ENCODE measurements around the gene NBEAL2. TPM values are rescaled to one million over a fixed set of nuclear protein-coding genes. Genes with fewer than 3 reads are reported as not detected.

The NBEAL2 gene
- total RNA-seq, 1 experiment from 2014 or later: 2.0 TPM

- peaks cover 19% of the 10 kb centered on the region for H3K4me1 ChIP-seq (replicated peaks)
- H3K4me3 ChIP-seq: no peak overlapping the region
- H3K9me3 ChIP-seq (replicated peaks): no peaks in the 10 kb centered on the region
- no peak for DNase-seq (ENCODE audit: low read depth in 1 of 2, low spot score in 2 of 2)
- H3K27ac ChIP-seq: no peak overlapping the region
- H3K36me3 ChIP-seq: no peaks in the 10 kb centered on the region
- no peaks in the 10 kb centered on the region for H3K27me3 ChIP-seq (replicated peaks)
Observed at GRCh38 chr3:46981932-46982471, 2.5 kb downstream of the NBEAL2 start.

DNA sequence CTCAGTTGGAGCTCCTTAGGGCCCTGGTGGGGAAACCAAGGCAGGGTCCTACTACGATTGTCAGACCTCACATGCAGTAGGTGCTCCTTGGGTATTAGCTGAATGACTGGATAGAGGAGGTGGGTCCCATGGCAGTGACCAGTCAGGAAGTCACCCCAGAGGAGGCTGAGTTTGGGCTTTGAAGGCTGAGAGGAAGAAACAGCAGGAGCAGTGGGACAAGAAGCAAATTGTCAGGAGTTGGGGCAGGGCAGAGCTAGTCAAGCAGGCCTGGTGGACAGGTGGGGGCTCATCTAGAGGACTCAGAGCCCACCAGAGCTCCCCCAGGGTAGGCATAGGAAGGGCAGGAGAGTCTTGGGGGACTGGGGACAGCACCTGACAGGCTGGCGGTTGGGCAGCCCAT lies 3.1 kb downstream of the NBEAL2 start:
- H3K4me1 ChIP-seq (replicated peaks): peaks cover 14% of the 10 kb centered on the region
- no peaks in the 10 kb centered on the region for H3K36me3 ChIP-seq
- H3K27ac ChIP-seq: no peak overlapping the region
- DNase-seq (ENCODE audit: low read depth in 1 of 2, low spot score in 2 of 2): no peak
- no peaks in the 10 kb centered on the region for H3K9me3 ChIP-seq (replicated peaks)
- H3K4me3 ChIP-seq: no peak overlapping the region
- H3K27me3 ChIP-seq (replicated peaks): no peaks in the 10 kb centered on the region

DNA sequence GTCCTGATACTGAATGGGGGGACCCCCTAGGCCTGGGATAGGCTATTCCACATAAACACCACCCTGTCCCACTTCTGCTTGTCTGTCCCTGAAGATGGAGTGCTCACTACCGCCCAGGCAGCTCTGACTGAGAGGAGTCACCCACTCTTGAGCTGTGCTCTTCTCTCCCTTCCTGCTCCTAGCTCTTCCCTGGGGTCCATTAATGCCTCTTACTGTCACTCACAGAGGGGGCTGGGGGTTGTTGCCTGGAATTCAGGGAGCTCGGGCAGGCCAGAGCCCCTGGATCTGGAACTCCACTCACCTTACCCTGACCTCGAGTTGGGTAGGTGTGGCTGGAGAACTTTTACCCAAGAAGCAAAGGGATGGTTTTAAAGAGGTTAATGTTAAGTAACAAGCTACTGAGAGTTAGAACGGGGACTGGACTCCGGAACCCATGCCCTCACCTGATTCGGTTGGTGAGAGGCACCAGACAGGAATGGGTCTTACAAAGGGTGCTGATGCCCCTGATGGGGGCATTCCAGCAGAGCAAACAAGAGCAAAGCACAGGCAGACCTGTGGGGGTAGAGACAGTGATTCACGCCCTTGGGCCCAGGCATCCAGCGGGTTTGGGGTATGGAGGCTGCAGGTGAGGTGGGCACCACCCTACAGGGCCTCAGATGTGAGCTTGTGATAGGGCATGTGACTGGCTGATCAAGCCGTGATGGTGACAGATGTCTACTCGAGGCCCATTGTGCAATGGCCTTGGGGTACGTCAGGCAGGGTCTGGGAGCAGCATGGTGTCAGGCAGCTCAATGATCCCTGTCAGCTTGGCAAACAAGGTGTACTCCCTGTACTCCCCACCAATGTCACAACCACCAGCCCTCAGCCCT lies 5.4 kb downstream of the NBEAL2 start:
- Histone ChIP-seq H3K4me3 (no peak overlapping the region), H3K27ac (no peak overlapping the region), H3K27me3 (replicated peaks) (no peaks in the 10 kb centered on the region), H3K36me3 (no peaks in the 10 kb centered on the region), H3K9me3 (replicated peaks) (no peaks in the 10 kb centered on the region), H3K4me1 (replicated peaks) (peaks cover 4% of the 10 kb centered on the region)
- no peak for DNase-seq (ENCODE audit: low read depth in 1 of 2, low spot score in 2 of 2)

GRCh38 chr3:46985588-46985987 lies 6.1 kb downstream of the NBEAL2 start:
- H3K4me1 ChIP-seq (replicated peaks): no peaks in the 10 kb centered on the region
- DNase-seq (ENCODE audit: low read depth in 1 of 2, low spot score in 2 of 2): no peak
- no peaks in the 10 kb centered on the region for H3K27me3 ChIP-seq (replicated peaks)
- H3K27ac ChIP-seq: no peak overlapping the region
- no peak overlapping the region for H3K4me3 ChIP-seq
- no peaks in the 10 kb centered on the region for H3K9me3 ChIP-seq (replicated peaks)
- no peaks in the 10 kb centered on the region for H3K36me3 ChIP-seq

DNA sequence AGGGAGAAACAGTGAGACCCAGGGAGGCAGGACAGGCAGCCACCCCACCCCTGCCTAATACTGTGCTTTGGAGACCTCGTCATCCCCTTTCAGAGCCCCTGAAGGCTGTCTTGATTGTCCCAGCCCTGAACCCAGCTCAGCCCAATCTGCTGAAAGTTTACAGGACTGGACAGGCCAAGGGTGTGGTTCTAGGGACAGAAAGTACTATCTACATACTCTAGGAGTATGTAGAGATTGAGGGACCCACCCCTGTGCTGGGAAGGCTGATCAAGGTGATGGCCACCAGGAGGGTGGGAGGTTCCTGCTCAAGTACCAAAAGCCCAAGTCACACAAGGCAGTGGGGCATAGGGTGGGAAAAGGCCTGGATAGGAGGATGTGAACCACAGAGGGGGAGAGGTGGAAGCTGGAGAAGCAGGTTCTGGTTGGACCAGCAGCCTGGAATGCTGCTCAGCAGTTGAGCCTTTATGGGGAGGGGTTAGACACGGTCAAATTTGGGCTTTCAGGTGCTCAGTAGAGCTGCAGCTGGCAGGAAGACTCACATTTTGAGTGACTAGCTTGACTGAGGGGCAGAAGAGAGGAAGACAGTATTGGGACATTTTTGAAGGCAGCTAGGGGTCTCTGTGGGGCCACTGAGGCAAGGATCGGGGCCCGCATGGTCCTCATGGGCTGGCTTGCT lies 6.7 kb downstream of the NBEAL2 start:
- H3K9me3 ChIP-seq (replicated peaks): no peaks in the 10 kb centered on the region
- no peak for DNase-seq (ENCODE audit: low read depth in 1 of 2, low spot score in 2 of 2)
- no peaks in the 10 kb centered on the region for H3K27me3 ChIP-seq (replicated peaks)
- H3K4me3 ChIP-seq: no peak overlapping the region
- H3K4me1 ChIP-seq (replicated peaks): no peaks in the 10 kb centered on the region
- no peaks in the 10 kb centered on the region for H3K36me3 ChIP-seq
- H3K27ac ChIP-seq: no peak overlapping the region

DNA sequence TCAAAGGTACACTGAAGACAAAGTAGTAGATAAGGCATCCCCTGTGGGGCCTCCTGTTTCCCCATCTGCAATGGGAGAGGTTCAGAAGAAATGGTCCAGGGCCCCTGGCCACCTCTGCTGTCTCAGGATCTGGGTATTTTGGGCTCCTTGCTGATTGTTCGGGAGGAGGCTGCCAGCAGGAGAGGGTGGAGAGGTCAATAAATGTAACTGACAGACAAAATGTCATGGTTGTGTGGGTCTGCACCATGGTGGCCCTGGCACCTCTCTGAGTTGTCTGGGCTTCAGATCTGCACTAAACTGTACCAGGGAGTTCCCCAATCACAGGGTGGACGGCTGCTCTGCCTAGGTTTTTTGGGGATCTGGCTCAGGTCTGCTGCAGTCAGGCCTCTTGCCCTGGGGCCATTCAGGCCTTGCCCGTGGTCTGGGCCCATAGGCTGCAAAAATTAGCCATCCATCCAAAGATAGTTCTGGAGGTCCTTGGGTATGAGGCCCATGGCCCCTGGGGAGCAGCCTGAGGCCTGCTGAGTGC lies 7.4 kb downstream of the NBEAL2 start:
- H3K4me1 ChIP-seq (replicated peaks): no peaks in the 10 kb centered on the region
- H3K27me3 ChIP-seq (replicated peaks): no peaks in the 10 kb centered on the region
- H3K9me3 ChIP-seq (replicated peaks): no peaks in the 10 kb centered on the region
- H3K27ac ChIP-seq: no peak overlapping the region
- no peak overlapping the region for H3K4me3 ChIP-seq
- DNase-seq (ENCODE audit: low read depth in 1 of 2, low spot score in 2 of 2): no peak
- no peaks in the 10 kb centered on the region for H3K36me3 ChIP-seq

DNA sequence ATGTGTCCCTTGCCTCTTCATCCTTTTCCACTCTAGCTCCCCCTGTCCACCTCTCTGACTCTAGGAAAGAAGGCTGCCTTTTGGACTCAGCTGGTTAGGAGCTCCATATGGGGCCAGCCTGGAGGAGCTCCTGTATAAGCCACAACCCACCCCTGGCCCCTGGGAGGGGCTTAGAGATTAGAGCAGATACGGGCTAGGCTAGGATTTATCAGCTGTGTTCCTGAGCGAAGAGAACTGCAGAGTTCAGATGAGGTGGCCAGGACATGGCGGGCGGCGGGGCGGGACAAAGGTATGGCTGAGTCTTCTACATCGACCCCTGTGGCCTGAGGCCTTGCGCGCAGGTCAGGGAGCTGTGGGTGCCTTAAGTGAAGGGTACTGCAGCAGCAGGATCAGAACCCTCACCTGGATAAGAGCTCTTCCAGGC lies 7.9 kb downstream of the NBEAL2 start:
- H3K4me3 ChIP-seq: no peak overlapping the region
- H3K36me3 ChIP-seq: no peaks in the 10 kb centered on the region
- no peaks in the 10 kb centered on the region for H3K9me3 ChIP-seq (replicated peaks)
- no peaks in the 10 kb centered on the region for H3K4me1 ChIP-seq (replicated peaks)
- DNase-seq (ENCODE audit: low read depth in 1 of 2, low spot score in 2 of 2): no peak
- no peak overlapping the region for H3K27ac ChIP-seq
- no peaks in the 10 kb centered on the region for H3K27me3 ChIP-seq (replicated peaks)

DNA sequence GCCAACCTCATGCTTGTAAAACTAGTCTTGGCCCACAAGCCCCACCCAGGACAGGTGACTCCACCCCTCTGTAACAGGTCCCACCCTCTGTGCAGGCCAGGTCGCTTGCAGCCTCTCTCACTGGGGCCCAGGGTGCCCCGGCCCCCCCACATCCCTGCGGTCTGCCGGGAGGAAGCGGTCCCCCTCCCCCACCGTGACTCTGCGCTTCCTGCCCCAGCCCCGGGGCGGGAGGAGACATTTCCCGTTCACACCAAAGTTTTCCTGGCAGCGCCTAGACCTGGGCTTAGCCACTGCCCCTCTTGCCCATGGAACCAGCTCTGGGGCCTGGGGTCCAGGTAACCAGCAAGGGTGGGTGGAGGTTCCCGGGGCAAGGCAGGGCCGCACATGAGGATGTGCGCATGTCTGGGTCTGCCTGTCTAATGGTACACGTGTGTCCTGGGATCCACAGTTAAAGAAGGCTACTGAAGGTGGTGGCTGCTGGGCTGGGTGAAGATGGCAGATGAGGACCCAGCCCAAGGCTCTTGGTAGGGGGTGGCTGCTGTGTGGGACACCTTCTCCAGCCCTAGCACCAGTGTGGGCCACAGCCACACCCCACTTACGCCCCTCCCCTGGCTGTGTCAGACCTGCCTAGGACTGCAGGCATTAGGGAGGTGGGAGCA lies 8.4 kb downstream of the NBEAL2 start:
- no peak for DNase-seq (ENCODE audit: low read depth in 1 of 2, low spot score in 2 of 2)
- Histone ChIP-seq H3K4me1 (replicated peaks) (no peaks in the 10 kb centered on the region), H3K27ac (no peak overlapping the region), H3K36me3 (no peaks in the 10 kb centered on the region), H3K27me3 (replicated peaks) (no peaks in the 10 kb centered on the region), H3K9me3 (replicated peaks) (no peaks in the 10 kb centered on the region), H3K4me3 (no peak overlapping the region)

GRCh38 chr3:46988616-46989015 lies 9.2 kb downstream of the NBEAL2 start:
- Histone ChIP-seq H3K27me3 (replicated peaks) (no peaks in the 10 kb centered on the region), H3K36me3 (no peaks in the 10 kb centered on the region), H3K27ac (no peak overlapping the region), H3K4me1 (replicated peaks) (no peaks in the 10 kb centered on the region), H3K4me3 (no peak overlapping the region), H3K9me3 (replicated peaks) (no peaks in the 10 kb centered on the region)
- DNase-seq (ENCODE audit: low read depth in 1 of 2, low spot score in 2 of 2): no peak

DNA sequence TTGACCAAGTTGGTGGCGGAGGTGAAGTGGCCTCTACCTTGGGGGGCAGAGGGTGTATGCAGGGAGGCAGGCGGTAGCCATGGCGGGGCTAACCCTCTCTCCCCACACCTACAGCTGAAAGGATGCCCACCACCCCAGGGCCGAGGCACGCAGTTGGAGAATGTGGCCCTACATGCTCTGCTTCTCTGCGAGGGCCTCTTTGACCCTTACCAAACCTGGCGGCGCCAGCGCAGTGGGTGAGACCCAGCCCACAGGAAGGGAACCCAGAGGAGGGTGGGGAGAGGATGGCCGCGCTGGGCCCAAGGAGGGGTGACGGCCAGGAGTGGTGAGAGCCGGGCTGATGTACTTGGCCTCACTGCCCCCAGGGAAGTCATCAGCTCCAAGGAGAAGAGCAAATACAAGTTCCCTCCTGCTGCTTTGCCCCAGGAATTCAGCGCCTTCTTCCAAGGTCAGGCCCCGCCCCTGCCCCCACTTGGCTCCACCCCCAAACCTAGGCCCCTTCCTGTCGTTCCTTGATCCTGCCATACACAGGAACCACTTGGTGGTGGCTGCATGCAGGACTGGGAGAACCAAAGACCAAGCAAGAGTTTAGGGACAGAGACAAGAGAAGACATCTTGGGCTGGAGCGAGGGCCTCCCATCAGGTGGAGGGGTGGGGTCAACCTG lies 9.8 kb downstream of the NBEAL2 start:
- Histone ChIP-seq H3K9me3 (replicated peaks) (no peaks in the 10 kb centered on the region), H3K27me3 (replicated peaks) (no peaks in the 10 kb centered on the region)
- no peak for DNase-seq (ENCODE audit: low read depth in 1 of 2, low spot score in 2 of 2)

DNA sequence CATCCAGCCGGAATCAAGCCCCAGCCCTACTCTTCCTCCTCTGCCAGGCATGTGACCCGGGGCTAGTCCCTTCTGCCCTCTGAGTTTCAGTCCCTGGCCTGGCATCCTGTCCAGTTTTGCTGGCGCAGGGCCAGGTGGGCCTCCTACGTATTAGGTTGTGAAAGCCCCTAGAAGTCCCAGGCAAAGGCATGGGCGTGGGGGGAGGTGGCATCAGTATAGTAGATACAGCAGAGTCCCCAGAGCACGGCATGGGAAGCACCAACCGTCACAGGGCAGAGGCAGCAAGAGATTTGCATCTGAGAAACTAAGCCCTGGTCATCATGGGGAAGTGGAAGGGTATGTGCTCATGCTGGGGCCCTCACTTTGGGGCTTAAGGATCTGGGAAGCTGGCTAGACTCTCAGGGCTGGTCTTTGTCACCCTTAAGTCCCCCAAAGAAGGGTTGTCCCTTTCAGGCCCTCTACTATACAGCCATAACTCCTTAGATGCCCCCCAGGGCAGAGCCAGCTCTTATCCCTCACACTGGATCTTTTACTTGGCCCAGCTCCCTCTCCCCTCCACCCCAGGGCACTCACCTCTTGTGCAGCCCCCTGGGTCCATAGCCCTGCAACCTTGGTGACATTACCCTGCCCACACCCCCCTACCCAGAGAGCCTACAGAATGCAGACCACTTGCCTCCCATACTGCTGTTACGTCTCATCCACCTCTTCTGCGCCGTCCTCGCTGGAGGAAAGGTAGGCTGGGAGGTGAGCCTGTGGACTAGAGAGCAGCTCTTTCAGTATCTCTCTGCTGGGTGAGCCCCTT lies 11.3 kb downstream of the NBEAL2 start:
- no peak overlapping the region for H3K27ac ChIP-seq
- H3K36me3 ChIP-seq: no peaks in the 10 kb centered on the region
- no peaks in the 10 kb centered on the region for H3K27me3 ChIP-seq (replicated peaks)
- no peaks in the 10 kb centered on the region for H3K9me3 ChIP-seq (replicated peaks)
- DNase-seq (ENCODE audit: low read depth in 1 of 2, low spot score in 2 of 2): no peak
- no peaks in the 10 kb centered on the region for H3K4me1 ChIP-seq (replicated peaks)
- no peak overlapping the region for H3K4me3 ChIP-seq

More for the DNA sequence above, 9.8 kb downstream of the NBEAL2 start:
- H3K4me3 ChIP-seq: no peak overlapping the region
- no peaks in the 10 kb centered on the region for H3K36me3 ChIP-seq
- H3K27ac ChIP-seq: no peak overlapping the region
- H3K4me1 ChIP-seq (replicated peaks): no peaks in the 10 kb centered on the region

DNA sequence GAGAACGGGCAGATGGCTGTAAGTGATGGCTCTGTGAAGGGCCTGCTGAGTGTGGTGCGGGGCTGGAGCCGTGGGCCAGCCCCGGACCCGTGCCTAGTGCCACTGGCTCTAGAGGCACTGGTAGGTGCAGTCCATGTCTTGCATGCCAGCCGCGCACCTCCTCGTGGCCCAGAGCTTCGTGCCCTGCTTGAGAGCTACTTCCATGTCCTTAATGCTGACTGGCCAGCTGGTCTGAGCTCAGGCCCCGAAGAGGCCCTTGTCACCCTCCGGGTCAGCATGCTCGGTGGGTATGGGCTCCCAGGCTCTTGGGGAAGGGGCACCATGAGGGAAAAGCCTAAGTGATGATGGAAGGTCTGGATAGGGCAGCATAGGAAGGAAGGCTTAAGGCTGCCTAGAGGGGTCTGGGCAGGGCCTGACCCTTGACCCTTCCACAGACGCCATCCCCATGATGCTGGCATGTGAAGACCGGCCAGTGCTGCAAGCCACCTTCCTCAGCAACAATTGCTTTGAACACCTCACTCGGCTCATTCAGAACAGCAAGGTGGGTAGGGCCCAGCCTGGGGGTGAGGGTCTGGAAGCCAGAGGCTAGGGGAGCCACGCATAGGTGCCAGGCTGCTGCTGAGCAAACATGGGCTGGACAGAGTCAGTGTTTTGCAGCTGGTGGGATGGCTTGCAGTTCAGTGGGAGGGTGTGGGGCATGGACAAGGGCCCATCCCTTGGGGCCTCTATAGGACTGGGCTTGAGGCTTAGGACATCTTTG lies 12.1 kb downstream of the NBEAL2 start:
- Histone ChIP-seq H3K27ac (no peak overlapping the region), H3K4me3 (no peak overlapping the region), H3K27me3 (replicated peaks) (no peaks in the 10 kb centered on the region)

More for the DNA sequence above, 12.1 kb downstream of the NBEAL2 start:
- Histone ChIP-seq H3K4me1 (replicated peaks) (no peaks in the 10 kb centered on the region; the same call in 1 of the 2 replicates), H3K9me3 (replicated peaks) (no peaks in the 10 kb centered on the region), H3K36me3 (no peaks in the 10 kb centered on the region)
- no peak for DNase-seq (ENCODE audit: low read depth in 1 of 2, low spot score in 2 of 2)

Measured in SJSA1 (cell line).